Measurements from ENCODE around the gene SMYD1.

SMYD1 gene

GRCh38 chr2:88090446-88091283 lies 23.0 kb downstream of the SMYD1 start:
- no peak for DNase-seq

GRCh38 chr2:88091943-88092342 lies 24.3 kb downstream of the SMYD1 start:
- DNase-seq, result no peak

- no peak for DNase-seq
These were observed 25.1 kb downstream of the SMYD1 start for GRCh38 chr2:88092773-88093172.

- DNase-seq, result no peak
These were observed 27.4 kb downstream of the SMYD1 start for GRCh38 chr2:88095022-88095421.

GRCh38 chr2:88096708-88097107 lies 29.1 kb downstream of the SMYD1 start:
- no peak for DNase-seq

- no peak for DNase-seq
These were observed 29.6 kb downstream of the SMYD1 start for GRCh38 chr2:88097192-88097591.

- no peak for DNase-seq
These were observed 30.4 kb downstream of the SMYD1 start for GRCh38 chr2:88097891-88098557.

GRCh38 chr2:88098558-88098900 lies 30.9 kb downstream of the SMYD1 start:
- no peak for DNase-seq

GRCh38 chr2:88099798-88100488 lies 32.3 kb downstream of the SMYD1 start:
- no peak for DNase-seq

GRCh38 chr2:88100489-88100858 lies 32.8 kb downstream of the SMYD1 start:
- no peak for DNase-seq

- no peak for DNase-seq
These were observed 41.2 kb downstream of the SMYD1 start for GRCh38 chr2:88108796-88109195.

- DNase-seq, result no peak
These were observed 43.2 kb downstream of the SMYD1 start for GRCh38 chr2:88110830-88111229.

GRCh38 chr2:88113069-88113468 lies 45.4 kb downstream of the SMYD1 start:
- DNase-seq, result no peak

- DNase-seq, result no peak
These were observed 47.3 kb downstream of the SMYD1 start for GRCh38 chr2:88114889-88115288.

GRCh38 chr2:88115825-88116518 lies 48.3 kb downstream of the SMYD1 start:
- DNase-seq, result no peak

- no peak for DNase-seq
These were observed 49.2 kb downstream of the SMYD1 start for GRCh38 chr2:88116669-88117432.

- DNase-seq, result no peak
These were observed 50.3 kb downstream of the SMYD1 start for GRCh38 chr2:88117973-88118372.

- DNase-seq, result no peak
These were observed 54.1 kb downstream of the SMYD1 start for GRCh38 chr2:88121678-88122077.

GRCh38 chr2:88122141-88122884 lies 54.7 kb downstream of the SMYD1 start:
- DNase-seq, result no peak

- DNase-seq, result no peak
These were observed 55.7 kb downstream of the SMYD1 start for GRCh38 chr2:88123164-88123974.

All from NCI-H526 treated with DMSO at 0.1 percent for 48 hours (cell line).